Epithelial cell of esophagus (primary cell): Measurements from ENCODE around the gene BCL2.

Experiments used
- DNase-seq: peaks from one replicate; pipeline ENCODE4 v3.0.0; 2010; ENCODE audit warnings: low read depth
- H3K4me3 ChIP-seq: 2 replicates; pipeline ENCODE4 v1.5.1; 2011; ENCODE audit warnings: mild to moderate bottlenecking, low read length, control low read depth
- TF ChIP-seq, protein P1 (sequence below): IDR thresholded peaks from 2 replicates; pipeline ENCODE4 v1.5.1; 2011; ENCODE audit warnings: low read depth, mild to moderate bottlenecking, low read length, control low read depth, inconsistent platforms; ENCODE audit not compliant: insufficient read depth; ENCODE audit errors: missing control alignments

Gene BCL2

DNA sequence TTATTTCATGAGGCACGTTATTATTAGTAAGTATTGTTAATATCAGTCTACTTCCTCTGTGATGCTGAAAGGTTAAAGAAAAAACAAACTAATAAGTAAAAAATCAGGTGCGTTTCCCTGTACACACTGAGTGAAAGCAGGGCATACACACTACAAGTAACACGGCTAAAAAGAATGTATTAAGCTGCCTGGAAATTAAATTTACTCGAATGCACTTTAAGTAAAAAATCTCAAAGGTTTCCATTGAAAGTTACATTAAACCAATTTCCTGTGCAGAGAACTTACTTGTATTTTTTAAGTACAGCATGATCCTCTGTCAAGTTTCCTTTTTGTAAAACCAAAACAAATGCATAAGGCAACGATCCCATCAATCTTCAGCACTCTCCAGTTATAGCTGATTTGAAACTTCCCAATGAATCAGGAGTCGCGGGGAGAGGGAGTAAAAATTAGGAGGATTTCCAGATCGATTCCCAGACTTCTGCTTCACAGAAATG is 633 bp downstream of the BCL2 start:
- DNase-seq, result no peak
- TF ChIP-seq, protein P1, sequence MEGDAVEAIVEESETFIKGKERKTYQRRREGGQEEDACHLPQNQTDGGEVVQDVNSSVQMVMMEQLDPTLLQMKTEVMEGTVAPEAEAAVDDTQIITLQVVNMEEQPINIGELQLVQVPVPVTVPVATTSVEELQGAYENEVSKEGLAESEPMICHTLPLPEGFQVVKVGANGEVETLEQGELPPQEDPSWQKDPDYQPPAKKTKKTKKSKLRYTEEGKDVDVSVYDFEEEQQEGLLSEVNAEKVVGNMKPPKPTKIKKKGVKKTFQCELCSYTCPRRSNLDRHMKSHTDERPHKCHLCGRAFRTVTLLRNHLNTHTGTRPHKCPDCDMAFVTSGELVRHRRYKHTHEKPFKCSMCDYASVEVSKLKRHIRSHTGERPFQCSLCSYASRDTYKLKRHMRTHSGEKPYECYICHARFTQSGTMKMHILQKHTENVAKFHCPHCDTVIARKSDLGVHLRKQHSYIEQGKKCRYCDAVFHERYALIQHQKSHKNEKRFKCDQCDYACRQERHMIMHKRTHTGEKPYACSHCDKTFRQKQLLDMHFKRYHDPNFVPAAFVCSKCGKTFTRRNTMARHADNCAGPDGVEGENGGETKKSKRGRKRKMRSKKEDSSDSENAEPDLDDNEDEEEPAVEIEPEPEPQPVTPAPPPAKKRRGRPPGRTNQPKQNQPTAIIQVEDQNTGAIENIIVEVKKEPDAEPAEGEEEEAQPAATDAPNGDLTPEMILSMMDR, result no peak
- H3K4me3 ChIP-seq, result peak overlapping the region; percentile 56

GRCh38 chr18:63317982-63318888 is 1.3 kb downstream of the BCL2 start:
- peak; percentile 26 for DNase-seq
- H3K4me3 ChIP-seq, result no peak overlapping the region
- TF ChIP-seq, protein P1, result peak; percentile 49

- H3K4me3 ChIP-seq, result no peak overlapping the region
- DNase-seq, result no peak
- TF ChIP-seq, protein P1, result no peak
Observed at GRCh38 chr18:63317556-63317946, 2.0 kb downstream of the BCL2 start.

DNA sequence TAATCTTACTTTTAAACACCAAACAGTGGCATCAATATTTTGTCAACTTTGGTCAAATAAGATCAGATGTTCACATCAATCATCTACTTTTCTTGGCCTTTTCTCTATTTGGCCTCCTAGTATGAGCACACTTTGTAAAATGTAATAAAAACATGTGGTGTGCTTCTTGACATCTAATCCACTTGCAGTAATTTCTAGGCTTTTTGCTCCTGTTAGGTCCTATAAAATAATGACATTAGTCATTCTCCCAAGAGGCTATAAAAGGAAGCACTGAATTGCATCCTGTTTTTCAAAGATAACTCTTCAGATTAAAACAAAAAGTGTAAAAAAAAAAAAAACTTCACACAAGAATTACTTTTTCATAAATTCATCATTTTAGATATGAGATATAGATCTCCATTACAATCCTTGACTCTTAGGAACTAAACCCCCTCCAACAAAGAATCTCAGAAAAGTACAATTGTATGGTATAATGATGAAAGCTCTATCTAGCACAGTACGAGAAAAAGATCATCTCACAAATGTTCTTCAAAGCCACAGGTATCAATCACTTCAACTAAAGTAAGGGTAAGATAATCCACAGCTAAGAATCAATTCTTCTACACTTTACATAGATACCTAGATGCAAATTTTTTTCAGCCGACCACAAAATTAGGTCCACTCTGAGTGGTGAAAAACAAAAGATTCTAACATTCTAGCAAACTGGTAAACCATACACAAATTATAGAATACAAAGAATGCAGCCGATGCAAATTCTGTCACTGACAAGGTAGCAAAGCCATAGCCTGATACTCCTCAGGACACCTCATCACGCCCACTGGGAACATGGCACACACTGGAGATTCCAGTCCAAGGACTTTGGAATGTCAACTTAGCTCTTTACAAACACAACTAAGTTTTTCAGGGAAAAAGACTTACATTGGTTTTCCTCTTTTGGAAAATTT is 2.7 kb downstream of the BCL2 start:
- DNase-seq, result no peak
- TF ChIP-seq, protein P1, result no peak
- no peak overlapping the region for H3K4me3 ChIP-seq

- H3K4me3 ChIP-seq, result no peak overlapping the region
- no peak for DNase-seq
- TF ChIP-seq, protein P1, result no peak
Observed at GRCh38 chr18:63315876-63316275, 3.7 kb downstream of the BCL2 start.

DNA sequence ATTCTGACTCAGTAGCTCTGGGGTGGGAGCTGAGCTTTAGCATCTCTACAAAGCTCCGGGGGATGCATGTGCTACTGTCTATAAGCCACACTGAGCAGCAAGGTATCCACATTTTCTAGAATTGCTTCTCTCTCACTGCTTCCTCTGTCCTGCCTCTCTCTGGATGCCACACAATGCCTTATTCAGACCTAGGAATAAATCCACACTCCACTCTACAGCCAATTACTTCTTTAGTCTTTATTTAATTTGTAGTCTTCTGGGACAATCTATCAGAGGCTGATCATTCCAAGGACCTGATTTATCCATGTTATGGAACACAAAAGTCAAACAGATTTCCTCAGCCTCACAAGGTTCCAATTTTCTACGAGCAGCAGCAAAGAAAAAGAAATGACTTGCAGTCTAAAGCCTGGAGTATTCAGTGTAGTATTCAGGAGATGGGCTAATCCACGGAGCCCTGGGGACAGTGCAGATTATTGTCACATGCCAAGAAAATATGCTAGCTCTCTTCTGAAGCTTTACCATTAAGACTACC is 4.4 kb downstream of the BCL2 start:
- TF ChIP-seq, protein P1, result no peak
- H3K4me3 ChIP-seq, result no peak overlapping the region
- no peak for DNase-seq
